Activated CD4-positive, alpha-beta T cell treated with anti-CD3 and anti-CD28 coated beads for 24 hours (primary cell): ENCODE results near the gene CTDP1.

ENCODE experiments used
- DNase-seq, 2 donors: peaks; one replicate each; pipeline ENCODE4 v3.0.0-alpha.2; 2020; ENCODE audit warnings: low read depth in 2 of 2

Gene CTDP1

DNA sequence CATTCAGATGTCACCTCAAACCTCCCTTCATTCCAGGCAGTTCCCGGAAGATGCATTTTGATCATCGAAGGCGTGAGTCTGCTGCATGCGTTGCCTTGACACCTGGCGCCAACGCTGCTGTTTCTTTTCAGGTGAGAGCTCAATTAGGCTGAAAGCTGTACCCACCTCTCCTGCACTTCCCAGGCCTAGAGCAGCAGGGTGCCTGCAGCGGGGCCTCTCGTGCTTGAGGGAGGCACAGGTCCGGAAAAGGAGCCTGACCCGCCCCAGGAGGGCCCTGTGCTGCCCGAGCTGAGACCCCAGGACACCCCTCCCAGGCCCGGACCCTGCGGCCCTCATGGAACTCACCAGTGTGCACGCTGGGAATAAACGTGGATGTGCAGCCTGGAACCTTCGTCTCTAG lies 86.7 kb downstream of the CTDP1 start:
- DNase-seq, result no peak

DNA sequence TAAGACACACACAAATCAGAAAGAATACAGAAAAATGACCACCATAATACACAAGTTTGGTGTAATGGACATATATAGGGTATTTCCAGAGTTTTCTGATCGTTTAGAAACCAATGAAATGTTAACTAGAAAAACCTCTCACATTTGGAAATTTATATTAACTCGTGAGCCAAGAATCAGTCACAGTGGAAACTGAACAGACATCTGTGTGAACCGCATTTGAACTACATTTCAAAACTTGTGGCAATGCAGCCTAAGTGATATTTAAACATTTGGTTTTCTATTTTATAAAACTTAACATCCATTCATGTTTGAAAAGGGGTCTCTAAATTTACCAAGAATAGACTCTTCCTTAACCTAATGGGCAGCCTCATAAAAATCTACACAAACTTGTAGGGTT lies 89.1 kb downstream of the CTDP1 start:
- no peak for DNase-seq

DNA sequence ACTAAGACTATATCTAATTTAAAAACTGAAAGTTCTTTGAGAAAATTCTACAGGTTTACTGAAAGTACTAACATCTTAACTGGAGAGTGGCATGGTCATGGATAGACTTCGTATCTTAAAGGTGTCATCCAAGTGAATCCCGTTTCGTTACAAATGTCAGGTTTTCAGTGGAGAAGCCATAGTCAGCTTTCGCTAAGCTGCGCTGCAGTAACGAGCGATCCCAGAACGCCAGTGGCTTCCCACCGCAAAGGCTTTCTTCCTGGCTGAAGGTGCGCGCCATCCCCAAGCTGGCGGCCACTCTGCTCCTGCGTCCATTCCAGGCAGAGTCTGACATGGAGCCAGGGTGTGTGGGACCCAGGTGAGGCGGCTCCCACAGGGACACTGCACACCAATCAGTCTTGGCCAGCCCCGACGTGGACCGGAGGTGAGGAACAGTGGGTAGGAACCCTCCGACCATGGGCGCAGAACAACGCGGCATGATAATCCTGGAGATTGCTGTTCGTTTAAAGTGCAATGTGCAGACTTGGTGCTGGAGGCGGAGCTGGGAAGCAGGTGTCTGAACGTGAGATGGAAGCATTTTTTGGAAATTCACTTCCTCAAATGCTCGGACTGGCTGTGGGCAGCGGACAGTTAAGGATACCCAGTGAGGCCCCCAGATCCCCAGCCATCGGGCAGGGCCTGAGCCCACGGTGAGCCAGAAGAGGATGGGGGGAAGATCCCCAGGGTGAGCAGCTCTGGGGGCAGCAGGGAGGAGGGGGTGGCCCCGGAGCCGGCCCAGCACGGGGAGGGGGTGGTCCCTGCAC lies 90.3 kb downstream of the CTDP1 start:
- no peak for DNase-seq

DNA sequence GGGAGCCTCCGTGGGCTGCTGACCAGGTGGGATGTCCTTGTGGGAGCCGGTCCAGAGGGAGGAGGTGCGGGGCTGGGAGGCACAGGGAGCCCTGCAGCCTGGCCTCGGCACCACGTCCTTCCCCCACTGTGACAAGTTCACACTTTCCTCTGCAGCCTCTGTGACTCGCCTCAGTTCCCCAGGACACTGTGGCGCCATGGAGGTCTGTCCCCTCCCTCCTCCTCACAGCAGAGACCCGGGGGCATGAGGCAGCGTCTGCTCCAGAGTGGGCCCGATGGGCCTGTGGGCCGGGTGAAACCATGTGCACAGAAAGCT lies 90.9 kb downstream of the CTDP1 start:
- DNase-seq, result no peak

DNA sequence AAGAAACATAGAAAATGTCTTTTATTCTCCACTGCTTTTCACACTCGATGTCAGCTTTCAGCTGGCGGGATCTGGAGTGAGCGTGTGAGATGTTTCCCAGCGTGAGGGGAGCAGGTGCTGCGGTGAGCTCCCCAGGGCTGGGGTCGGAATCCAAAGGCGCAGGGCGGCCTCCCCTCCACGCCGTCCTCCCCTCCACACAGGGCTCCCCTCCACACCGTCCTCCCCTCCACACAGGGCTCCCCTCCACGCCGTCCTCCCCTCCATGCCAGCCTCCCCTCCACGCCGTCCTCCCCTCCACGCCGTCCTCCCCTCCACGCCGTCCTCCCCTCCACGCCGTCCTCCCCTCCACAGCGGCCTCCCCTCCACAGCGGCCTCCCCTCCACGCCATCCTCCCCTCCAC lies 91.2 kb downstream of the CTDP1 start:
- no peak for DNase-seq

DNA sequence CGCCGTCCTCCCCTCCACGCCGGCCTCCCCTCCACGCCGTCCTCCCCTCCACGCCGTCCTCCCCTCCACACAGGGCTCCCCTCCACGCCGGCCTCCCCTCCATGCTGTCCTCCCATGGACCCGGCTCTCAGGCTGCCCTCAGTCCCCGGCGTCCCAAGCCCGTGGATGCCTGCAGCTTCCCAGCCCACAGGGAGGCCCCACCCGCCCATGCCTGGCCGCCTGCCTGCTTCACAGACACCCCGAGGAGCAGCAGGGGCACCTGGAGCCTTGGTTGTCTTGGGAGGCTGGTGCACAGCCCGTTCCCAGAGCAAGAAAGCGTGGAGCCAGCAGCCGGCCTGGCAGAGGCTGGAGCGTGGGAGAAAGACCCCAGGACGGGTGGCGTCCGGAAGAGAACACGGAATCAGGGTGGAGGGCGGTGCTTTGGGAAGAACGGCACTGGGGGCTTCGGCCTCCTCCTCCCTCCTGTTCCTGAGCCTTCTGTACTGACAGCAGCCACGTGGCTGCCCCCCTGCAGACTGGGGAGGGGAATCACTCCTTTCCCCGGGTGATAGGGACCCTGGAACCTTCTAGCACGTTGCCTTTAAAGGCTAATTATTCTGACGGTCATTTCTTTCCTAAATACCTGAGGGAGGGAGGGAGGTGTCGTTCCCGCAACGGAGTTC lies 92.0 kb downstream of the CTDP1 start:
- DNase-seq, result no peak

DNA sequence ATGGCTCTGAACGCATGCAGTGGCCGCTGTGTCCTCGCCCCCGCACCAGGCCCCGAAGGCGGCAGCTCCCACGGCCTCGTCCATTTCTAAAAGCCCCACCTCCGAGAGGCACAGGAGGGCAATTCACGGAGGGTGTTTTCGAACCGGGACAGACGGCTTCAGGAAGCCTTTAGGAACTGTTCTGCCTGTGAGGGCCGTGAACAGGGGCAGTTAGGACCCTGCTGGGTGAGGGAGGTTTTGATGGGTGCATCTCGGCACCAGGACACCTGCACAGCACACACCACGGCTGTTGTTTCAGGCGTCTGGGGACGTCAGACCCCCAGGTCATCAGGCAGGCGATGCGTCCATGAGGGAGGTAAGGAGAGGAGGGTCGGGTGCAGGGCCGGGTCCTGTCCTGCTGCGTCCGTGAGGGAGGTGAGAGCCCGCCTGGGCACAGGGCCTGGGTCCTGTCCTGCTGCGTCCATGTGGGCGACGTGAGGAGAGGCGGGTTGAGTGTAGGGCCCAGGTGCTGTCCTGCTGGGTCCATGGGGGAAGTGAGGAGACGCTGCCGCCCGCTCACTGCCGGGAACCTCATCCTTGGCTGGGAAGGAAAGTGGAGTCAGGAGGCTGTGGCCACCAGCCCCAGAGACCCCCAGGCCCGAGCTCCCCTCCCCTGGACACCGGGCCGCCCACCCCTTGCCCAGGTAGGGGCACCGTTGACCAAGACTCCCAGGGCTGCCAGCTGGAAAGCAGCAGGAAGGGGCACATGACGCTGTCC lies 92.7 kb downstream of the CTDP1 start:
- DNase-seq, result no peak

DNA sequence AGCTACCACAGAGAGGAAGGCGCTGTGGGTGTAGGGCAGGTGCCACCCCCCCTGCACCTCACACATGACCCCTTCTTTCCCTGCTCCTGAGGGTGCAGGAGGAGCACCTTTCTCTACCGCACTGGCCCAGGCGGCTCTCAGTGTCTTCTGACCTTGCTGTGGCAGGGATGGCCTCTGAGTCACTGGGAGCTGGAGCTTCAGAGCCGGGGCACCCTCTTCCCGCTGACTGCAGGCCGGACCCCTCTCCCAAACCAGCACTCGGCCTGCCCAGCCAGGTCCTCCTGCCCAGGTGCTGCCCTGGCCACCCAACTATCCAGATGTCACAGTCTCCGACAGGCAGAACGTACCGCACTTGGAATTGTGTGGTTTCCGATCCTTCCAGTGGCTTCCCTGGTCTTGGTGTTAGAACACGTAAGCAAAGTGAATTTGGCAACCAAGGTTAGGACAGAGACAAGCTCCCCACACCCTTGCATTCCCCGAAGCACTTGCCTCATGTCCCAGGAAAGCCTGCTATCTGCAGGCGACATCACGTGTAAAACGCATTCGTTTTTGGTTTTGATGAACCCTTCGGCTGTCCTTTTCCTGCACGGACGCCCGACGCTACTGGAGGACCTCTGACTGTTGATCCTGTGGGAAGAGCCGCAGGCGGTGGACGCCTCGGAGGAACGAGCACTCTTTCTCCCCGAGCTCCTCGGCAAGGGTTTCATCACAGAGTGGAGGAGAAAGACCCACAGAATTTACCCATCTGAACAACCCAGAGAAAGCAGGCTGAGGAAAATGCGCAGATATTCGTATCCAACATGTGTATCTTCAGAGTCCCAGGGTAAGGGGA lies 93.5 kb downstream of the CTDP1 start:
- DNase-seq, result no peak

DNA sequence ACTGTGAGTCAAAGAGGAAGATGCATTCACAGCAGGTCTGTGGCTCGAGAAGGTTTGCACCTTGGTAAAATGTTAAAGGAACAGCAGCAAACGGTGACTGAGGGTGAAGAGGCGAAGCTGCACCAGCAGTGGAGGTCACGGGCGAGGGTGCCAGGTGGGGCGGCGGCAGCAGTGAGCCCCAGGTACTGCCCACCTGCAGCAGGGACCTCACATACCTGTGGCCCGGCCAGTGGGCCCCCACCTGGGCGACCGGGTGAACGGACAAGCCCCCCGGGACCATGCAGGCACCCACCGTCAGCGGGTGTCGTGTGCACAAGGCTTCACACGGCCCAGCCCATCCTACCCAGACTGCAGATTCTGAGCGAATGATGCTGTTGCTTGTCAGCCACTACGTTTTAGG lies 94.5 kb downstream of the CTDP1 start:
- no peak for DNase-seq

DNA sequence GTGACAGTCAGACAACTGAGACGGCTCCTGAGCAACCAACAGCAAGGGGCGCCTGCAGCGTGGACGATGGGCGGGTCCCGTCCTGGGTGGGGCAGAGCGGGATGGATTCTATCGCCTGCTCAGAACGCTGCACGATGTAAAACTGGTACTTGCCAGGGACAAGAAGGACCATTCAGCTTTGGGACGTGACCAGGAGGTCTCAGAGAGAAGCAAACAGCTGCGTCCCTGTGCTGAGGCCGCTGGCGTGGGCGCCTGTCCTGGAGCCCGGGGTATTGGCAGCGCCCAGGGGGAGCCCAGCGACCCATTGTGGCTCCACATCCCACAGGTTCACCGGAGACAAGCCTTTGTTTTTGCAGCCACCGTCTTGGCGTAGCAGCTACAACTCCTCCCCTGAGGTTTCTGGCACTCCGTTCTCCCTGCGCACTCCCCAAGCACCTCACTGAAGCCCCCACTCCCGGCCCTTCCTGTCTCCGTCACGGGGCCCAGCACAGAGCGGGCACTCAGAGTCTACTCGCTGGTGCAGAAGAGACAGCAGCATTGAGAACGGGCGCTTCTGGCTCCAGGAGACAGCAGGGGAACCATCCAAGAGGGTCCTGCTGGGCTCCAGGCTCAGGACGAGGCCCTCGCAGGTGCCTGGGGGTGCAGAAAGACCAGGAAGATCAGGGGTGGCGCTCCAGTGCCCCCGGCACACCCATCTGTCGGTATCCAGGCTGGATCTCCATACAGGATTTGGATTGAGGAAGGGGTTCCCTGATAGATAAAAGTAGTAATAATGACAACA lies 96.0 kb downstream of the CTDP1 start:
- DNase-seq, result no peak

DNA sequence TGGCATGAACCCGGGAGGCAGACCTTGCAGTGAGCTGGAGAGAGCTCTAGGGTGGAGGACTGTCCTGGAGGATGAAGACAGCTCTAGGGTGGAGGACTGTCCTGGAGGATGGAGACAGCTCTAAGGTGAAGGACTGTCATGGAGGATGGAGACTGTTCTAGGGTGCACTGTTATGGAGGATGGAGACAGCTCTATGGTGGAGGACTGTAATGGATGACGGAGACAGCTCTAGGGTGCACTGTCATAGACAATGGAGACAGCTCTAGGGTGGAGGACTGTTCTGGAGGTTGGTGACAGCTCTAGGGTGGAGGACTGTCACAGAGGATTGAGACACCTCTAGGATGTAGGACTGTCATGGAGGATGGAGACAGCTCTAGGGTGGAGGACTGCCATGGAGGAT lies 97.1 kb downstream of the CTDP1 start:
- no peak for DNase-seq

DNA sequence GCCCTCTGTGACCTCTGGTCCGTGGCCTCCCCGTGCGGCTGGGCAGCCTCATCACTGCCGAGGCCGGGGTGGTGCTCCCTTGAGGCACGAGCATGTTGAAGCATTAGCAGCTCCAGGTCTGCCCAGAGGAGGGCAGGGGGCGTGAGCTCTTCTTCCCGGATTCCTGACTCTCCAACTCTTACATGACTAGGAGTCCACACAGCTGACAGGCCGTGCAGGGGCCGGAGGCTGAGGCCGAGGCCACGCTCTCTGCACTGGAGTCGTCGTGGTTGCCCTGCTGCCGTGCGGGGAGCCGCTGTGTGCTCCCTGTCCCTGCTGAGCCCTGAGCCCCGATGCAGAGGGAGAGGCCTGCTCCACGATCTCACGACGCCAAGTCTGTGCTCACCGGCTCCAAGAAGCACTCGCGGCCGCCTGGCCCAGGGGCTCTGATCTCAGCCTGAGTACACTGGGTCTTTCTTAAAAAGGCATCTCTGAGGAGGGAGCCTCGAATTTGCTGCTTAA lies 98.7 kb downstream of the CTDP1 start:
- DNase-seq, result no peak

DNA sequence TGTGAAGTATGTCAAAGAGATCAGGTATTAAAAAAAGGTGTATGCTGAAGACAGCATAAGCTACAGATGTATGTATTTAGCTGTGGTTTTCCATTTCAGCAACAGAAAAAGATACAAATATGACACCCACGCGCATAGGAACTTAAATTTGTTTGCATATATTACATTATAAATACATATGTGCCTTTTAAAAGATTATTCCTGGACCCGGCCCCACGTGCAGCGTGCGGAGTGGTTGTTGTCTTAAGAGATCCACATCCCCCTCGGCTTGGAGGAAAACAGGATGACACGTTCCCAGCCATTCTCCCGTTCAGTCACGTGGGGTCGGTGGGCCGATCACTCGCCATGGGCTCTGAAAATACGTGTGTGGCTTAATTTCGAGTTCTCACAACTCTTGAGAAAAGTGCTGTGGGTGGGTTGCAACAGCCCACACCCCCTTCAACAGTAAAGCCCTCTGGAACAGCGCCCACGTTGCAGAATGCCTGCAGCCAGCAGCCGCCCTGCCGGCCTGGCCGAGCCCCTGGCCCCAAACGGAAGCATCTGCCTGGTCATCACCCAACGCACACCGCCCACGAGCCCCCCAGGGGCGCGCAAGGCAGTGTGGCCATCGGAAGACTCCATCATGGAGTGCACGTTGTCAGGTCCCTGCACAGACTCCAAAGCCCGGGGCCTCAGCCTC lies 99.6 kb downstream of the CTDP1 start:
- DNase-seq, result no peak

DNA sequence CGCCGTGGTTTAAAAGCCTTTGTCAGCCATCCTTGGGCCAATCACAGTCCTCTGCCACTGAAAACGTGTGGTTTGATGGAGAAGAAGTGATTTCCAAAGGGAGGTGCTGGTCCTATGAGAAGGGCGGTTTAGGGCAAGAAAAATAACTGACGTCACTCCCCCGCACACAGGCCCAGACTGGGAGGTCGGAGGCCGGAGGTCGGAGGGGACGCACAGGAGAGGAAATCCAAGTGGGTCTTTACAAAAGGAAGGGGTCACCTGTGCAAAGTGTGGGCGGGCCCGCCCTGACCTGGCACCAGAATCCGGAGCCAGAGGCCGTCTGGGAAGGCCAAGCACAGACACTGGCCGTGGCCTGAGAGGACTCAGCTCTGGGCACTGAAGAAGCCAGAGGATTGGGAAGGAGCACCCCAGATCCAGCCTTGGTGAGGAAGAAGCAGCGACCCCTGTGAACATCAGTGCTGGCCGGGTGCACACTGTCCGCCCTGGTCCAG lies 100.1 kb downstream of the CTDP1 start:
- no peak for DNase-seq

DNA sequence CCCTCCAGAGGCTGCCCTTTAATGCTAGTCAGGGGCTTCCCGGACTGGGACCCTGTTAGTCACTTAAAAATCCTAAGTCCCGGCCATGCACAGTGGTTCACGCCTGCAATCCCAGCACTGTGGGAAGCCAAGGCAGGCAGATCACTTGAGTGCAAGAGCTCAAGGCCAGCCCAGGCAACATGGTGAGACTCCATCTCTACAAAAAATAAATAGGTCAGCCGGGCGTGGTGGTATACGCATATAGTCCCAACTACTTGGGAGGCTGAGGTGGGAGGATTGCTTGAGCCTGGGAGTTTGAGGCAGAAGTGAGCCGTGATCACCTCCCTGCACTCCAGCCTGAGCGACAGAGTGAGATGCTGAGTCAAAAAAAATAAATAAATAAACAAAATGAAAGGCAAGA lies 100.9 kb downstream of the CTDP1 start:
- DNase-seq, result no peak

DNA sequence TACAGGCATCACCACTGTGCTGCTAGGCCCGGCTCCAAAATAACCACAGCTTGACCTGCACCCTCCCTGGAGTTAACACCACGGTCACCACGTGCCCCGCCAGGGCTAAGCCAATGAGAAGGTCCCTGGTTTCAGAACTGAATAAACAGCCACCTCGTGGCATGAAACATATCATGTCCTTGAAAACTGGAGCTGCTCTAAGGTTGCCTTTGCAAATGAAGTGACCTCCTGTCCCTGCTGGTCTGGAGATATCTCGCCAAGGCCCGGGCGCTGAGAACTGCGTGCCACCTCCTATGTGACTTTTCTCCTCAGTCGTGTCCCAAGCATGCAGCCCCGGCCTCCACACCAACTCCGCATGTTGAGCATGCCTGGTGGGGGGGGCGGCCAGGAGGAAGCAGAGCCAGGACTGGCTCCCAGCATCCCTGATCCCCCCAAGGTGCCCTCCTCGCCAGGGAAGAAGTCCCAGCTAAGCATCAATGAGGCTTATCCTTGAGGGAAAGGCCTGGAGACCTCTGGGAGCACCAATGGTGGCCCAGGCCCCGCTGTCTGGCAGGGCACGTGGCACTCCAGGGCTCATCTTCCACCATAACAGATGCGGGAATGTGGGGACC lies 101.8 kb downstream of the CTDP1 start:
- no peak for DNase-seq

DNA sequence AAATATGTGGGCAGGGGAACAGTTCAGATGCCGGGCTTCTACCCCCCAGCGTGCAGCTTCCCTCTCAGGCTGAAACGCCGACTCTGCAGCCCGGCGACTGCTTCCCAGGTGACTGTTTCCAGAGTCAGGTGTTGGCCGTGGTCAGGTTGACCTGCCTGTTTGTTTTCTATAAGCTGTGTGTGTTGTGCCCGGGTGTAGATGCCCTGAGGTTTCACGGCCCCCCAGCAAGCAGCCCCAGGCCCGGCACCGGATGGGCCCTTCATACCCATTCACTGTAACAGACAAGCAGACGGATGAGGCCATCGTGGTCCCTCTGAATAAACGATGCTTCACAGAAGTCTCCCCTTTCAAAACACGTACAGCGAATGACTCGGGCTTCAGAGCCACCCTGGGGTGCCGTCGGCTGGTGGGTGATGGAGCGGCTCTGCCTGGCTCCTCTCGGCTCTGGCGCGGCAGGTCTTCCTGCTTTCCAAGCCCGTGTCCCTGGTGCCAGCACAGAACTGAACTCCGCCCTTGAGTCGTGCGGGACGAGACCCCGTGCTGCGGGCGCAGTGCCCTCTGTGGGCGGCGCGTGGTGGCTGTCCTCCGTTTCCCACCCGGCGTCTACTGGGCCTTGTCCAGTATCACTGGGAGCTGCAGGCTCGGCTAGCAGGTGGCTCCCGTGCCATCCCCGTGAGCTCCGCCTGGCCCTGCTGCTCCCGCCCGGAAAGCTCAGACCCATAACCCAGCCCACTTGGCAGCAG lies 103.1 kb downstream of the CTDP1 start:
- no peak for DNase-seq

DNA sequence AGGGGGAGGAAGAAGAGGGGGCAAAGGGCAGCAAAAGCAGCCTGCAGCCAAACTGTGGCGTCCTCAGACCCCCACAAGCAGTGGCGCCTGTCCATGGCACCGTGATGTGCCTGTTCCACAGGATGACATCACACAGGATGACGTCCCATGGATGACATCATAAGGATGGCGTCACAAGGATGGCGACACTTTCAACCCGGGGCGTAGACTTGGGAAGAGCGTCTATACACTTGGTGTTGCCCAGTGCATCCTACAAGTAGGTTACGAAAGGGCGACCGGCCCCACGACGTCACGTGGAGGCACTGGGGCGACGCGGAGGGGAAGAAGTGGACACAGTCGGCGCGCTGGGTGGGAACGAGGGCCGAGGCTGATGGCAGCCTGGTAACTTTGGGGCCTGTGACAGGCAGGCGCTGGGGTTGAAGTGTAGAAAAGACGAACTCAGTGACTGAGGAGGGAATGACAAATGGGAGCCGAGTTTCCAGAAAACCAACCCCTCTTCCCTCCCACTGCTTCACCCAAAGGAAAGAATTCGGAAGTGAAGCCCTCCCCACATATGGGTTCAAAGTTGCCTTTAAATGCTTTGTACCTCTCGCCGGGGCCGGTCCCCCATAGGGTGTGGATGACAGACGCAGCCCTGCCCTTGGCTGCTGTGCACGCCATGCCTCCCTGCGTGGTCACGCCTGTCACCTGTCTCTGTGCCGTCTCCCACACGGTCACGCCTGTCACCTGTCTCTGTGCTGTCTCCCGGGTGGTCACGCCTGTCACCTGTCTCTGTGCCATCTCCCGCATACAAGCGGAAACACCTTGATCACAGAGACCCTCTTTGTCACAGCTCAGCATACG lies 104.7 kb downstream of the CTDP1 start:
- no peak for DNase-seq
